SKM-1 treated with dmso at 0.1 percent for 144 hours (cell line): ENCODE measurements around the gene SPATC1L.
"Not testable (repeated sequence)": the region's sequence is repeated elsewhere in the genome, so short reads cannot be mapped to it uniquely, and the experiment has no call there.

ENCODE experiments used
- DNase-seq: peaks from one replicate; lab custom pipeline; 2025; ENCODE audit not compliant: unreplicated experiment; lab: John Stamatoyannopoulos, UW

Gene SPATC1L

DNA sequence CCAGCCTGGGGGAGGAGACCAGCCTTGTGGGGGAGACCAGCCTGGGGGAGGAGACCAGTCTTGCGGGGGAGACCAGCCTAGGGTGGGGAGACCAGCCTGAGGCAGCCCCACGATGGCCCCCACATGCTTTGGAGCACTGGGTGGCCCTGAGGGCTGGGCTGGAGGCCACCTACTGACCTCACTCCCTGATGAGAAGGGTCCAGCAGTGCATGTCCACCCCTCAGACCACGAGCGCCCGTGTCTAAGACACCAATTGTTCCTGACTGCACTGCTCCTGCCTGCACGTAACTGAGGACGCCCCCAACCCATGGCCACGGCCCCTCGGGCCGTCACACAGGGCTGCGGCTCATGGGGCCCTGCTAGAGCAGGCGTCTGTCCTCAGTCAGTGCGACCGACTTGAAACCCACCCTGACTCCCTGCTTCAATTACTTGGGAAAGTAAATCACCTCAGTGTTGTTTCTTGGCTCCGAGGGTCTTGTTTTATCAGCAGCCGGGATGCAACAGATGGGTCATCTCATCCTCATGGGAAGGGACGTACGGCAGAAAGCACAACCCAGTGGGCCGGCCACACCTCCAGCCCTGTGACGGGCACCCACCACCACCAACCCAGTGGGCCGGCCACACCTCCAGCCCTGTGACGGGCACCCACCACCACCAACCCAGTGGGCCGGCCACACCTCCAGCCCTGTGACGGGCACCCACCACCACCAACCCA is at the start of gene SPATC1L:
SPATC1L (minus strand) TSS at position 550 of the 715 bp plus-strand sequence. CDS start 1,643 bp downstream, outside the sequence.
- peak; percentile 59 for DNase-seq

DNA sequence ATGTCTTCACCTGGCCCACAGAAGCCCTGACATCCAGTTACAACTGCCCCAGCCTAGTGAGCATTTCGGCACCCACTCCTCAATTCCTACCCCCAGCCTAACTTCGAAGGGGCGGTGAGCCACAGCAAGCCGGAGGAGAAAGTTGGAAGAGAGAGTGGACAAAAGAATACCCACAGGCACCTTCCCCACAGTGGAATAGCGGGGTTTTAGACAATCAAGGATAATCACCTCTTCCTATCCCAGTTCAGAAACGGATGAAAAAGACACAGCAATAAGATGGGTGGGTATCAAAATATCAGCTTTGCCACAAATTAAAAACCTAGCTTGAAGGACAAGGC is 45.6 kb upstream of the SPATC1L start:
- DNase-seq = no peak

DNA sequence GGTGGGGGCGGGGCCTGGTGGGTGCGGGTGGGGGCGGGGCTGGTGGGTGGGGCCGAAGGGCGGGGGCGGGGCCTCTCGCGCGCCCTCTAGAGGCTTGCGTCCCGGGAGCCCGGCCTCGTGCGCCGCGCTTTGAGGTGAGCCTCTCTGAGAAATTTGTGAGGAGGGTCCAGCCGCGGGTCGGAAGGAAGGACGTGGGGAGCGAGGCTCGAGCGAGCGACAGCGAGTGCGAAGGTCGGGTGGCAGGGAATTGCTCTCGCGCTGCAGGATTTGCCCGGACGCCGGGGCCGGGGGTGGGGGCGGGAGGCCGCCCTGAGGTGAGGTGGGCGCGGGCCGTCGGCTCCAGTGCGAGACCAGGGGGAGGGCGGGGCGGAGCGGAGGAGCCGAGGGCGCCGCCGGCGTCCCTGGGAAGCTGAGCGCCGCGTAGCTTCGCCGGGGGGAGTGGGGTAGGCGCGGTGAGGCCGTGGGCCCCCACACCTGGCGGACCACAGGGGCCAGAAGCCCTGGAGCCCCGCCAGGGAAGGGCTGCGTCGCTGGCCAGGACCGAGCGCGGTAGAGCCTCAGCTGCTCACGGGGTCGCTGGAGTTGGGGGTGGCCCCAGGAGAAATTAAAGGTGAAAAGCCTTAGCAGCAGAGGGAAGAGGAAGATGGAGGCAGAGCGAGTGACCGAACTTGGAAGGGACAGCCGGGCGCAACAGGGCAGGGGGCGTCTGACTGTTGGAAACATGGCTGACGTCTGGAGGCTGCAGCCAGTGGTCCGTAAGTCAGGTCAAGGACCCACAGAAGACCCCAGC is 45.1 kb upstream of the SPATC1L start:
- no peak for DNase-seq

DNA sequence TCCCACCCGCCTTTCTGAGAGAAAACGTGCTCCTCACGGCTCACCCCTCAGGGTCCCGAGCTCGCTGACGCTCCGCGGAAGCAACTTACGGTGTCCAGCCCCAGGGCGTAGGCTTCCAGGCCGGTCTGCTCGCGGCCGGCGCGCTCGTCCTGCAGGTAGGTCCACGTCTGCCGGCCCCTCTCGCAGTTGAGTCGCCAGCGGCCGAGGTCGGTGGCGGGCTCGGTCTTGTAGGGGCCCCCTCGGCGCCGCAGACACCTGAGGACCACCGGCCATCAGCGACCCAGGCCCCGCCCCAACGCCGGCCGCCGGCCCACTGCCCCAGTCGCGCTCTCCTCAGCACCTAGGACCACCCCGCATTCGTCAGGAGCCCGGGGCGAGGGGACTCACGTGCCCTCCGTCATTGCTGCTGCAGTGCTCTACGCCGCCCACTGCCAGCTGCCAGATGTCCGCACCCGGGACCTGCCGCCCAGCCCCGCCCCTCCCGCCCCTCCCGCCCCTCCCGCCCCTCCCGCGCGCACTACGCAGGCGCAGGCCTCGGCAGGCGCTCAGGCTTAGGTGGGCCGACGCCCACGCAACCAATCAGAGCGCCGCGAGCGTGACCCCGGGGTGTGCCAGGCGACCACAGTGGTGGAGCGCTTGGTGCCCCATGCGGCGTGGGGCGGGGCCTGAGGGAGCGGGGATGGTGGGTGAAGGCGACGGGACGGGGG is 44.2 kb upstream of the SPATC1L start, which contains the start of gene LSS:
LSS (minus strand) TSS at position 430 of the 707 bp plus-strand sequence; CDS start at position 401, 29 bp downstream.
- DNase-seq = peak; percentile 71

DNA sequence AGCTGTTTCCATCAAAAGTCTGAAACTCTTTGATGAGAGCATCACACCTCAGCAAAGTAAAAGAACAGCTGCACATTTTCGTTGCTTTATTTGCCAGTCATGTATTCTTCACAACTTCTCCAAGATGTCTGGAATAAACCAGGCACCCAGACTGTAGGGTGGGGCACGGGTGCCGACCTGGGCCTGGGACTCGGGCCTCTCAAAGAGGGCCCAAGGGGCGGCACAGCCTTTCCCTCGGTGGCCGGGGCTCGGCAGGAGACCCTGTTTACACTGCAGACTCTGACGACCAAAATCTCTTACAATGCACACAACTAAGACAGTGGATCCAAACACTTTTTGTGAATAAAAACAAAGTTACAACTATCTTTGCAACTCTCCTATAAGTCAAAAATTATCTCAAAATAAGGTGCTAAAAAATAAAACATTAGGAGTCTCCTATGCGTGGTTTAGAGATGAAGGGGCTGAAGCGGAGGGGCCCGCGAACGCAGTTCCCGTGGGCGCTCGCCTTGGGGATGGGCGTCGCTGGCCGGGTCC is 43.6 kb upstream of the SPATC1L start:
- no peak for DNase-seq

DNA sequence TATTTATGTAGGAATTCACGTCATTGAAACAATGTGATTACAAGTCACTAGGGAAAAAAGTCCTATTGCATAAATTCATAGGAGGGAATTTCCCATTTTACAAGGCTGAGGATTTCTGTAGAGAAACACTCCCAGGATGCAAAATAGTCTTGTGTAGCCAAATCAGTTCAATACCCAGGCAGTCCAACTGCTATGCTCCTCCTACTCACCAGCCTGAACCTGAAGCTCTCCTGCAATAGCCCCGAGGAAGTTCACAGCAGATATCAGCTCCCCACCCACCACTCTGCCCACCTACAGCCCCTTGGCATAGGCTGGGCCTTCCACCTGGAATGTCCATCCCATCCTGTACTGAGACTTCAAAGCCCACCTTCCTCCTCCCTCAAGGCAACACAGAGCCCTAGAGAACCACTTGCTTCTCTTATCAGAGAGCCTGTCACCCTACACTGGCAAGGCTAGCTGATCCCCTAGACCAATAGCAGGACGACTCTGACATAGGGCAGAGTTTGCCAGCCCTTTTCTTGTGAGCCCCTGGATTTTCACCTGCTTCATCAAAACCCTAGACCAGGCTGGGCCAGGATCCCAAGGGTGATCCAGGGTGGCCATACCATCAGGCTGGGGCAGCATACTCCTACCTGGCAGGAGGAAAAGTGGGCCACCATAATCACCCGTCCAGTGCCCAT is 42.8 kb upstream of the SPATC1L start:
- no peak for DNase-seq

DNA sequence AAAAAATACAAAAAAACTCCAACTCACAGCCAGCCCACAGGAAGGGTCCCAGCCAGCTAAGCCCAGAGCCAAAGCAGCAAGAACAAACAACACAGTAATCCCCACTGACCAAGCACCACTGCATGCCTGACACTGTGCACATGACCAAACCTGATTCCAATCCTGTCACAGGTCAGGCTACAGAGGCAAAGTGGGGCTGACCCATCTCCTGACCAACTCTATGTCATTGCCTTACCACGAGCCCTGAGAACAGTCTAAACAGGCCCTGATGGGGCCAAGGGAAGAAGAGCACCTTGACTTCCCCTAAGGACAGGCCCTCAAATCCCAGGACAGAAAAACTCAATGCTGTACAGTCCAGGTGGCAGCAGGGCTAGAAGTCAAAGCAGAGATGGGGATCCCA is 41.9 kb upstream of the SPATC1L start:
- DNase-seq = no peak

DNA sequence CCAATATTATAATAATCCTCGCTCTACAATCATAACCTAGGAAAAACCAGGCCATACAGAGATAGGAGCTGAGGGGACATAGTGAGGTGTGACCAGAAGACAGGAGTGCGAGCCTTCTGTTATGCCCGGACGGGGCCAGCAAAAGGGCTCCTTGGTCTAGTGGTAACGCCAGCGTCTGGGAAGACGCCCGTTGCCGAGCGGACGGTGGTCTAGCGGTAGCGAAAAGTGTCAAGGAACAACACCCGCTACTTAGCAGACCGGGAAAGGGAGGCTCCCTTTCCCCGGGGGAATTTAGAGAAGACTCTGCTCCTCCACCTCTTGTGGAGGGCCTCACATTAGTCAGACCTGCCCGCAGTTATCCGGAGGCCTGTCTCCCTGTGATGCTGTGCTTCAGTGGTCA is 39.4 kb upstream of the SPATC1L start:
- DNase-seq = not testable (repeated sequence)

DNA sequence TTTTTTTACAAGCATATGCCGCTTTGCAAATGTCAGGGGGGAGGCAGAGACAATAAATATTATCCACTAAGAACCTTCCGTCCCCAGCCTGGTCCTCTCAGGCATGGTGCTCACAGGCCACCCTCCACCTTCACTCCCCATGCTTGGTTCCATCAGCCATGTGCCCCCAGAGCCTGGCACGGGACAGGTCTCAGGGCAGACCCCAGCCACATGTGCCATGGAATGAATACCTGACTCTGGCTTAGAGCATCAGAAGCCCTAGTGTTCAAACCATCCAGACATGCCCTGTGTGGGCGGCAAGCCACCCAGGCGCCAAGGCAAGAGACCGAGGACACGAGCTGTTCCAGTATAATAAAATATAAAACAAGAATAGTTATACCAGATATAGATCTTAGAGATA is 39.0 kb upstream of the SPATC1L start:
- DNase-seq = no peak

DNA sequence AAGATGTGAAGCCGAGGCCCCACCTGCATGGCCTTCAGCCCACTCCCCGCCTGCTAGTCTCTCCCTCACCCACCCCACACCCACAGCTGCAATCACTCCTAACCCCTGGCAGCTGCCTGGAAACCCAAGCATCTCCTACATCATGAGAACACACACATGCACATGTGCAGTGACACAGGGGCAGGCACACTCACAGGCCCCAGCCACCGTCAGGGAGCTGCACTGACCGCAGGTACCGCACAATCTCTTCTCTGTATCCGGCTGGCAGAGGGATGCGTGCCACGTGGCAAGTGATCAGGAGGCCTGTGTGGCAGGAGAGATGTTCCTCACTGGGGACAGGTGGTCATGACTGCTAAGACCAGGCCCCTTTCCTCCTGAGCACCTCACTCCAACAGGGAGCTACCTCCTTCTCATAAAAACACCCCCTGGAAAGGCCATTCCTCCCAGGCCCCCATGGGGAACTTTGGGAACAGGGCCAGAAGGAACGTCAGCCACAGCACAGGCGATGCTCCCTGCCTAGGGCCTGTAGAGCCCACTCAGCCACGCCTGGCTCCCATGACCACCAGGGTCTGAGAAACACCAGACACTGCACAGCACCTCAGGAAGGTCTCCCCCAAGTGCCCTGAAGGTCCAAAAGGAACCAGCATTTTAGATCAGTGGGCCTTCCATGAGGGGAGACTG is 38.3 kb upstream of the SPATC1L start:
- DNase-seq = no peak

DNA sequence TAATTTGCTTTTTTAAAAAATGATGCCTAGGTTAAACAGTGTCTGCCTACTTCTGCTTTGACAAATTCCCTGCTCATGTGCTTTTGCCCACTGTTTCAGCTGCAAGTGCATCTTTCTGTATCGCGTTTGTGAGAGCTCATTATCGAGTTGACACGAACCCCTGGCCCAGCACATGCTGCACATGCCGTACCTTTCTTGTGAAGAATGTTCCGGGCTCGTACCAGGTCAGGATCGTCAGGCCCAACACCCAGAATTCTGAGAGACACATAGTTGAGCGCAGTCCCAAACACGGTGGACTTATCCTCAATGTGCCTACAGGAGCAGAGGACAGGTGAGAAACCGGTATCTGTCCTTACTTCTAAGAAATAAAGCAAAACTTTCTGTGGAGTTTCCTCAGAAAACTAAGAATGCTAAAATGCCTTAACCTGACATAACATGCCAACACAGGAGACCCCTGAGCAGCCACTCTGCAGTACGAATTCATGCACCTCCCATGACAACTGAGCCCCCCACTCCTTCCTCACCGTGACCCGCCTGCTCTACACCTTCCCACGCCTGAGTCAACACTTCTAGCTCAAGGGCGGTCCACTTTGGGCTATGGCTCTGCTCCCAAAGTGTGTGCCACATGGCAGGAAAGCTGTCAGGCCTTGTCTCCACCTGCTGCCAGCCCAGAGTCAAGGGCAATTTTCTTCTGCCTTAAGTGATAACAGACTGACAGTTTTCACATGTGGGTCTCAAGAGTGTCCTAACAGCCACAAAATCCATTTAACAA is 37.6 kb upstream of the SPATC1L start:
- no peak for DNase-seq

DNA sequence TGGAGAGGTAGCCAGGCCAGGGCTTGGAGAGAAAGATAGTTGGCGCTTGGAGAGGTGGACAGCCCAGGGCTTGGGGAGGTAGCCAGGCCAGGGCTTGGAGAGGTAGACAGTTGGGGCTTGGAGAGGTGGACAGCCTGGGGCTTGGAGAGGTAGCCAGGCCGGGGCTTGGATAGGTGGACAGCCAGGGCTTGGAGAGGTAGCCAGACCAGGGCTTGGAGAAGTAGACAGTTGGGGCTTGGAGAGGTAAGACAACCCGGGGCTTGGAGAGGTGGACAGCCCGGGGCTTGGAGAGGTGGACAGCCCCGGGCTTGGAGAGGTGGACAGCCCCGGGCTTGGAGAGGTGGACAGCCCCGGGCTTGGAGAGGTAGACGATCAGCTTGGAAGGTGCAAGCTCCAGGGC is 36.6 kb upstream of the SPATC1L start:
- no peak for DNase-seq

DNA sequence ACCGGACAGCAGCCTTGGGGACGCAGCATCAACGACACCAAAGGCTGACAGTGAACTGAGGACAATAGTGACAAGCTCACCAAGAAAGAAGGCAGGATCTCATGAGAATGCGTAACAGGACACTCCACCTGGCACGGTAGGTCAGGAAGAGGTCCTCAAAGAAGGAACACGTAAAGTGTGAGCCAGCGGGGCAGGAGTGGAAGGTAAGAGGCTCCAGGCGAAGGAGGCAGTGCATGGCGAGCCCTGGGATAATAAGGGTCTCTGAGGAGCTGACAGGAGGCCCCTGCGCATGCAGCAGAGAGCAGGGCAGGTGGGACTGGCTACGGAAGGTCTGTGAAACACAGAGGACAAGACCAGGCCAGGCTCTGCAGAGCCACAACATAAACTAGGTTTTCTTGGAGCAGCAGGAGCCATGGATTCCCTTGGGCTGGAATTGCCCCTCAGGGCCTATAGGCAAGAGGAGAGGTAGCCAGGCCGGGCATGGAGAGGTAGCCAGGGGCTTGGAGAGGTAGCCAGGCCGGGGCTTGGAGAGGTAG is 36.1 kb upstream of the SPATC1L start:
- DNase-seq = no peak

DNA sequence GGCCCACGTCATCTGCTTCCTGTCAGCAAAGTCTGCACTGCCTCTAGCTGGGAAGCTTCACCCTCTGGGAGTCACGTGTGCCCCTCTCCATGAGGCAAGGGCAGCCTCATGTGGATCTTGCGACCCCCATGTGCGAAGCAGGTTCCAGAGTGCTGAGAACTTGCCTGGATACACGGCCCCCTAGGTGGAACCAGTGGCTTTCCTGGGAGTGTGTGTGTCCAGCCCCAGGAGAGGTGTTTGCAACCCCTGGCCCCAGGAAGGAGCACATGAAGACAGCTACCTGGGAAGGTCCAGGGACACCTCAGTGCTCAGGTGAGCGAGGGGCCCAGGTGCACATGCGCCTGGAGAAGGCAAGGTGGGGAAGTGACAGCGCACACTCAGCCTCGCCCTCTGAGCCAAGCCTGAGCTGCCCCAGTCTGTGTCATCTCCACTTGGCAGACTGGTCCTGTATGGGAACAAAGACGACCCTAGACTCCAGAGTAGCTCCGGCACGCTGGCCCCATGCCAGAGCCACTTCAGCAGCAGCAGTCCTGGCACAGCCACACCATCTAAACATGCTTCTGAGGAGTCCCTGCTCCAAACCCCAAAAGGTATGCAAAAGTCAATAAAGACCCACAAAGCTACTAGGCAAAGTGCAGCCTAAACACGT is 35.5 kb upstream of the SPATC1L start:
- no peak for DNase-seq

DNA sequence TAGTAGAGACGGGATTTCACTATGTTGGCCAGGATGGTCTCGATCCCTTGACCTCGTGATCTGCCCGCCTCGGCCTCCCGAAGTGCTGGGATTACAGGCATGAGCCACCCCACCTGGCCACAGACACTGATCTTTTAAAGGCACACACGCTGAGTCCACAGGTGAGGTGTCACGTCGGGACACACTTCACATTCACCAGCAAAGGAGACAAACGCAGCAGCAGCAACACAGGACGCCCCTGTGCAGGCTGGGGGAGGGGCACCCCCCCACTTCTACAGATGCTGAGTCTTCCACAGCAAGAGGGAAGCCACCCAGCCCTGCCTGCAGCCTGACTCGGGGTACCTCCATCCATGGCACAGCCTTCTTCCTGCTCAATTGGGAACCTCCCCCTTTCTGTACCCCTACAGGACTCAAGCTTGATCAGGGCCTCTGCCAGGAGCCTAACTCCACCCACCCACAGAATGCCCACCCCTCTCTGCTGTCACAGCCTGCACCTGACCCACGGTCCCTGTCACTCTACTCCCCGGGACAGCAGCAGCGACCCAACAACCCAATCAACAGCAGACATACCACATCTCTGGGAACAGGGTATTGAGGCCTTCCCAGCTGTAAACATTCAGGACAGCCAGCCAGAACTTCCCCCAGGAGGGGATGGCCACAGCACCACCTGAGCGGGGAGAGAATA is 34.8 kb upstream of the SPATC1L start:
- DNase-seq = no peak

DNA sequence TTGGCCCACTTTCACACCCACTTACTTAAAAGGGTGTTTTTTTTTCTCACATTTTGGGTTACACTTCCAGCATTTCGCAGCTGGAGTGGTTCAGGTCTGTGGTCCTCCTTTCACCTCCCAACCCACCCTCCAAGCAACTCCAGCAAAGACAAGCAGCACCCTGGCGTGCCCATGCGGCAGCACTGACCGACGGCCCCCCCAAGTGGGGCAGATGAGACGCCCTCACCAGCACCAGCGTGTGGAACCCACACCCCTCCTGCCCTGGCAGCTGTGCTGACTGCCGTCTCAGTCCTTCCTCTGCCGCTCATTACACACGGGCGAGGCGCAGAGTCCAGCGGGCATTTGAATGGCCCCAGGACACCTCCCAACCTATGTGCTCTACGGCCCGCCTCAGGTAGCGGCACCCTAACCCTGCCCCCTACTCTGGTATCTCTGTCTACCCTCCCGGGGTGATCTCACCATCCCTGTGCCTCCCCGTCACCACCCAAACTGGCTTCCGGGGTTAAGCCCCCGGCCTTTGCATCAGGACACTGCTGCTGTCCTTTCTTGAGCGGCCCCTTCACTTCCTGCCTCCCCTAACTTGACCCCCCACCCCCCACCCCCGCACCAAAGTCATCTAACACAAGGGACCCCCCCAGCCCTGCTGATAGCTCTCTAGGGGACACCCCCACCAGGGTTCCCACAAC is 33.4 kb upstream of the SPATC1L start:
- DNase-seq = no peak

DNA sequence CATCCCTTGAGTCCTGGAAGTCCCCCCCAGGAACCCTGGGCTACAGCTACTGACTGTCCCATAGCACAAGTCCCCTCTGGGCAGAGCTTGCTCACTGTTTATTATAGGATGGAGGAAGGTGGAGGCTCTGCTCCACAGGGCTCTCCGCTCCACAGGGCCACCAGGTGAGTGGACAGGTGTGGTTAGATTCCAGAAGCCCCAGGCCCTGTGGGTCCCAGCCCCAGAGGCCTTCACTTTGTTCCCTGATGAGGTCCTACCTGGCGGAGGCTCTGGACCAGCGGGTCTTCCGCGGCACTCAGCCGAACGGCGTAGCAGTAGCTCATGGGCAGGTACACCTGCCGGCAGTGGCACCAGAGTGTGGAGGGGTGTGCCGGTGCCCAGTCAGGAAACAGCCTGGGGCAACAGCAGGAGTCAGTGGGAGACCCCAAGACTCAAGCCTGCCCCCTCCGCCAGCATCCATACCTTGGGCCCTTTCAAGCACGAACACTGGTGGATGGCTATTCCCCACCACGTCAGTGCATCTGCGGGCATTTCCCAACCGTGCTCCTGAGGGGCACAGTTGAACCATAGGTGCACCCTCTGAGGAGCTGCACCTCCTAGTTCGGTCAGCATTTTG is 32.0 kb upstream of the SPATC1L start:
- DNase-seq = no peak
